Neural progenitor cell (in vitro differentiated cells): ENCODE data around the gene SSR3.

Experiments used
- EZH2phosphoT487 ChIP-seq: fragments of 200-600 bp; sonication (generic); IDR thresholded peaks from 2 replicates; pipeline ENCODE4 v1.6.1; 2017; ENCODE audit warnings: antibody characterized with exemption
- TF ChIP-seq, protein P1 (sequence below): fragments of 200-600 bp; sonication (generic); IDR thresholded peaks from 2 replicates; pipeline ENCODE4 v1.5.1; 2017; ENCODE audit warnings: antibody characterized with exemption, mild to moderate bottlenecking

GRCh38 chr3:156522673-156523072, 32.2 kb downstream of the SSR3 start:
- TF ChIP-seq, protein P1, sequence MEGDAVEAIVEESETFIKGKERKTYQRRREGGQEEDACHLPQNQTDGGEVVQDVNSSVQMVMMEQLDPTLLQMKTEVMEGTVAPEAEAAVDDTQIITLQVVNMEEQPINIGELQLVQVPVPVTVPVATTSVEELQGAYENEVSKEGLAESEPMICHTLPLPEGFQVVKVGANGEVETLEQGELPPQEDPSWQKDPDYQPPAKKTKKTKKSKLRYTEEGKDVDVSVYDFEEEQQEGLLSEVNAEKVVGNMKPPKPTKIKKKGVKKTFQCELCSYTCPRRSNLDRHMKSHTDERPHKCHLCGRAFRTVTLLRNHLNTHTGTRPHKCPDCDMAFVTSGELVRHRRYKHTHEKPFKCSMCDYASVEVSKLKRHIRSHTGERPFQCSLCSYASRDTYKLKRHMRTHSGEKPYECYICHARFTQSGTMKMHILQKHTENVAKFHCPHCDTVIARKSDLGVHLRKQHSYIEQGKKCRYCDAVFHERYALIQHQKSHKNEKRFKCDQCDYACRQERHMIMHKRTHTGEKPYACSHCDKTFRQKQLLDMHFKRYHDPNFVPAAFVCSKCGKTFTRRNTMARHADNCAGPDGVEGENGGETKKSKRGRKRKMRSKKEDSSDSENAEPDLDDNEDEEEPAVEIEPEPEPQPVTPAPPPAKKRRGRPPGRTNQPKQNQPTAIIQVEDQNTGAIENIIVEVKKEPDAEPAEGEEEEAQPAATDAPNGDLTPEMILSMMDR: no peak
- TF ChIP-seq EZH2phosphoT487: no peak
